Measurements from ENCODE around the gene AMH. TPM values are rescaled to one million over a fixed set of nuclear protein-coding genes. Genes with fewer than 3 reads are reported as not detected.
"Not testable (repeated sequence)": the region's sequence is repeated elsewhere in the genome, so short reads cannot be mapped to it uniquely, and the experiment has no call there.

AMH gene
- total RNA-seq, result 1 to 10 TPM; 2.8 to 3.3 TPM
- polyA plus RNA-seq (ENCODE audit: insufficient read length in 2 of 2), result 10 to 100 TPM in 1 of 2 donors, 1 to 10 TPM in 1; 3.9 to 12.3 TPM
- long read RNA-seq, donor 1, partial matches to known transcripts, result 0 of 2 reads
- long read RNA-seq, donor 1, other reads (novel, unspliced or antisense), result 0 of 2 reads
- long read RNA-seq, donor 2, partial matches to known transcripts, result 0 of 1 reads
- long read RNA-seq, donor 2, other reads (novel, unspliced or antisense), result 0 of 1 reads
- long read RNA-seq, donor 3, partial matches to known transcripts, result 0 of 1 reads
- long read RNA-seq, donor 3, other reads (novel, unspliced or antisense), result 0 of 1 reads
- long read RNA-seq, donor 4, result 0 reads

DNA sequence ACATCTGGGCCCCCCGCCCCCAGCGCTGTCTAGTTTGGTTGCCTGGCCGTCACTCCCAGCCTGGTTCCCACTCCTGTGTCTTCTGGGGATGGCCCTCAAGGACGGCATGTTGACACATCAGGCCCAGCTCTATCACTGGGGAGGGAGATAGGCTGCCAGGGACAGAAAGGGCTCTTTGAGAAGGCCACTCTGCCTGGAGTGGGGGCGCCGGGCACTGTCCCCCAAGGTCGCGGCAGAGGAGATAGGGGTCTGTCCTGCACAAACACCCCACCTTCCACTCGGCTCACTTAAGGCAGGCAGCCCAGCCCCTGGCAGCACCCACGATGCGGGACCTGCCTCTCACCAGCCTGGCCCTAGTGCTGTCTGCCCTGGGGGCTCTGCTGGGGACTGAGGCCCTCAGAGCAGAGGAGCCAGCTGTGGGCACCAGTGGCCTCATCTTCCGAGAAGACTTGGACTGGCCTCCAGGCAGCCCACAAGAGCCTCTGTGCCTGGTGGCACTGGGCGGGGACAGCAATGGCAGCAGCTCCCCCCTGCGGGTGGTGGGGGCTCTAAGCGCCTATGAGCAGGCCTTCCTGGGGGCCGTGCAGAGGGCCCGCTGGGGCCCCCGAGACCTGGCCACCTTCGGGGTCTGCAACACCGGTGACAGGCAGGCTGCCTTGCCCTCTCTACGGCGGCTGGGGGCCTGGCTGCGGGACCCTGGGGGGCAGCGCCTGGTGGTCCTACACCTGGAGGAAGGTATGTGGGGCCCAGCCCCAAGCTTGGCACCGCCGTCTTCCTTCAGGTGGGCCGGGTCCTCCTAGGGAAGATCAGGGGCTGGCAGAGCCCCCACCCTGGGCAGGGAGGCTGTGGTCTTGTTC lies at the start of gene AMH:
AMH (plus strand) TSS at position 314 of the 857 bp plus-strand sequence; CDS start at position 324, 10 bp downstream.
- Histone ChIP-seq H3K36me3 (ENCODE audit: control insufficient read depth, insufficient read depth, low read length) (peaks cover 60% of the 10 kb centered on the region), H3K4me3 (ENCODE audit: low read depth, low read length) (no peak within 1 kb of the TSS), H3K27me3 (ENCODE audit: control insufficient read depth, insufficient read depth, low read length) (peaks cover 49% of the 10 kb centered on the region), H3K4me1 (ENCODE audit: control insufficient read depth, insufficient read depth, low read length) (peaks cover 37% of the 10 kb centered on the region), H3K27ac (ENCODE audit: low read depth, low read length) (no peak within 1 kb of the TSS), H3K9me3 (ENCODE audit: control insufficient read depth, insufficient read depth, low read length) (no peaks in the 10 kb centered on the region)
- DNase-seq (ENCODE audit: low read depth in 4 of 6, low spot score in 6 of 6), result no peak
- WGBS (ENCODE audit: insufficient coverage), result 76% methylated on average over 27 of the region's 27 CpGs

DNA sequence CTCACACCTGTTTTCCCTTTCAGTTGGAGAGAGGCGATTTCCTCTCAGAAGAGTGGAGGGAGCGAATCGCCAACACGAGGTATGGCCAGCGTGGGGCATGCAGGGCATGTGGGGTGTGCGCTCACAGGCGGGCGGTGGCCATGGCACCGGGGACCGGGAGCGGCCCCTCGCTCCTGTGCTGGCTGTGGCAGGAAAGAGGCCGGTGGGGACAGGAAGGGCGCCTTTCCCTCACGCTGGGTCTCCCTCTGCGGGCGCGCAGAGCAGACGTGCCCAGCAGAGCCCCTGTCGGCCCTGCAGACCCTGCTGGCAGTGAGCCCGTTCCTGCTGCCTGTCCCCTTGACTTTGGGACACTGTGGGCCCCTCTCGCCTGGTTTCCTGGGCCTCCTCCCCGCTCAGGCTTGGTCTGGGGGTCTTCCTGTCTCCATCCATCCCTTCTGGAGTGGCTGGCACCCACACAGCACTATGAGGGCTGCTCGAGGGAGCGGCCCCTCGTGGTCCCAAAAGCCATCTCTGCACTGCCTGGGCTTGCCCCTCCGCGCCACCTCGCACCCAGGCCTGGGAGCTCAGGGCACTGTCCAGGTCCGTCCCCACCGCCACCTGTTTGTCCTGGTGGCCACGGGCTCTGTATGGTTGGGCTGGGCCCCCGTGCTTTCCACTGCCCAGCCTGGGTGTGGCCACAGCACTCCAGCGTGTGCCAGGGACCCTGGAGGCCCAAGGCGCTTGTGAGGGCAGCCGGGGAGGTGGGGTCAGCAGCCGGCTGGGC lies 49.1 kb upstream of the AMH start:
- no peak overlapping the region for H3K27ac ChIP-seq (ENCODE audit: low read depth, low read length)
- WGBS (ENCODE audit: insufficient coverage), result 93% methylated on average over 34 of the region's 37 CpGs

GRCh38 chr19:2200624-2201294 lies 48.4 kb upstream of the AMH start:
- not testable (repeated sequence) for H3K4me3 ChIP-seq (ENCODE audit: low read depth, low read length); H3K27me3 ChIP-seq (ENCODE audit: control insufficient read depth, insufficient read depth, low read length); DNase-seq (ENCODE audit: low read depth in 4 of 6, low spot score in 6 of 6); H3K9me3 ChIP-seq (ENCODE audit: control insufficient read depth, insufficient read depth, low read length); H3K4me1 ChIP-seq (ENCODE audit: control insufficient read depth, insufficient read depth, low read length); H3K27ac ChIP-seq (ENCODE audit: low read depth, low read length)
- peaks cover 94% of the 10 kb centered on the region for H3K36me3 ChIP-seq (ENCODE audit: control insufficient read depth, insufficient read depth, low read length)
- 95% methylated on average over 50 of the region's 50 CpGs for WGBS (ENCODE audit: insufficient coverage)

More for the DNA sequence above, 49.1 kb upstream of the AMH start:
- no peak overlapping the region for H3K4me3 ChIP-seq (ENCODE audit: low read depth, low read length)
- H3K4me1 ChIP-seq (ENCODE audit: control insufficient read depth, insufficient read depth, low read length), result no peaks in the 10 kb centered on the region
- H3K9me3 ChIP-seq (ENCODE audit: control insufficient read depth, insufficient read depth, low read length), result no peaks in the 10 kb centered on the region
- DNase-seq (ENCODE audit: low read depth in 4 of 6, low spot score in 6 of 6), result no peak
- peaks cover 97% of the 10 kb centered on the region for H3K36me3 ChIP-seq (ENCODE audit: control insufficient read depth, insufficient read depth, low read length)
- no peaks in the 10 kb centered on the region for H3K27me3 ChIP-seq (ENCODE audit: control insufficient read depth, insufficient read depth, low read length)

DNA sequence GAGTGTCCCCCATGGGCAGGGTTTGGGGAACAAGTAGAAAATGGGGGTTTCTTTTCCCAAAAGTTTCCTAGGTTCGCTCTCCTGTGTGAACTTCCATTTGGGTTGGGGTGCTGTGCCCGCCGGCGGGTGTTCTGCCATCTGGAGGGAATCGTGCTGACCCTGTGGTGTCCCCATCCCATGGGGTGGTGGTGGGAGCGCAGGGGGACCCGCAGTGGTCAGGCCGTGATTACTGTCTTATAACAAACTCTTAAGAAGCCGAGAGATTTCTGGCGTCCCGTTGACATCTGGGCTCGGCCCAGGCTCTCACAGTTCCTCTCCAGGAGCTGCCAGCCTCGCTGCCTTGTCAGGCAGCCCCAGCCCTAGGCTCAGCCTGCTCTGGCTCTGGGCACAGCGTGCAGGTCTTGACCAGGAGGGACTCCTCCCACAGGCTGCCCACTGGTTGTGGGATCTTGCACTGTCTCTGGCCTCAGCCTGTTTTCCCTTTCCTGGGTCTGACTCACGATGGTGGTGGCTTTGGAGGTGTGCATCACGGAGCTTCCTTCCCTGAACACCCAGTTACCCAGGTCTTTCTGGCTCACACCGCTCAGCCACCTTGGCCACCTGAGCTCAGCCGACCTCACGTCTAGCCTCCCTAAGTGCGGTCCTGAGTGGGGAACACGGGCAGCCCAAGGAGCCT lies 47.5 kb upstream of the AMH start:
- no peak overlapping the region for H3K4me3 ChIP-seq (ENCODE audit: low read depth, low read length)
- H3K4me1 ChIP-seq (ENCODE audit: control insufficient read depth, insufficient read depth, low read length), result no peaks in the 10 kb centered on the region
- no peak for DNase-seq (ENCODE audit: low read depth in 4 of 6, low spot score in 6 of 6)
- H3K36me3 ChIP-seq (ENCODE audit: control insufficient read depth, insufficient read depth, low read length), result peaks cover 94% of the 10 kb centered on the region
- no peaks in the 10 kb centered on the region for H3K27me3 ChIP-seq (ENCODE audit: control insufficient read depth, insufficient read depth, low read length)
- 96% methylated on average over 18 of the region's 21 CpGs for WGBS (ENCODE audit: insufficient coverage)
- H3K27ac ChIP-seq (ENCODE audit: low read depth, low read length), result no peak overlapping the region
- no peaks in the 10 kb centered on the region for H3K9me3 ChIP-seq (ENCODE audit: control insufficient read depth, insufficient read depth, low read length)

DNA sequence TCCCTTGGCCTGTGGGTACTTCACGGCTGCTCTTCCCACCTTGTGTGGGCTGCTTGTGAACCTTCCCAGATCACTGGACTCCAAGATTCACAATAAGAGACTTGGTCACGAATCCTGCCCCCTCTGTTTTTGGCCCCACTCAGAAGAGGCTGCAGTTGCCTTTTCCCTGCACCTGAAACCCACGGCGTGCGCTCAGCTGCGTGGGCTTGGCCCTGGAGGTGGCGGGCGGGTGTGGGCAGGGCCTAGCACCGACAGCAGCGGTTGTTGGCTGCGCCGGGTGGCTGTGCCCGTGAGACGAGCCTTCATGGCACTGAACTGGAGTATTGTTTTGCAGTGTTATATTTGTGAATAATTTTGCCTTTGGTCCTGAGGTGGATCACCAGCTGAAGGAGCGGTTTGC lies 46.8 kb upstream of the AMH start:
- Histone ChIP-seq H3K4me1 (ENCODE audit: control insufficient read depth, insufficient read depth, low read length) (no peaks in the 10 kb centered on the region), H3K27me3 (ENCODE audit: control insufficient read depth, insufficient read depth, low read length) (no peaks in the 10 kb centered on the region), H3K4me3 (ENCODE audit: low read depth, low read length) (no peak overlapping the region), H3K27ac (ENCODE audit: low read depth, low read length) (no peak overlapping the region), H3K36me3 (ENCODE audit: control insufficient read depth, insufficient read depth, low read length) (peaks cover 94% of the 10 kb centered on the region), H3K9me3 (ENCODE audit: control insufficient read depth, insufficient read depth, low read length) (no peaks in the 10 kb centered on the region)
- DNase-seq (ENCODE audit: low read depth in 4 of 6, low spot score in 6 of 6), result no peak
- 86% methylated on average over 15 of the region's 15 CpGs for WGBS (ENCODE audit: insufficient coverage)

GRCh38 chr19:2207008-2207407 lies 42.1 kb upstream of the AMH start:
- Histone ChIP-seq H3K27ac (ENCODE audit: low read depth, low read length) (no peak overlapping the region), H3K36me3 (ENCODE audit: control insufficient read depth, insufficient read depth, low read length) (peaks cover 96% of the 10 kb centered on the region), H3K4me1 (ENCODE audit: control insufficient read depth, insufficient read depth, low read length) (no peaks in the 10 kb centered on the region), H3K9me3 (ENCODE audit: control insufficient read depth, insufficient read depth, low read length) (no peaks in the 10 kb centered on the region), H3K4me3 (ENCODE audit: low read depth, low read length) (no peak overlapping the region), H3K27me3 (ENCODE audit: control insufficient read depth, insufficient read depth, low read length) (no peaks in the 10 kb centered on the region)
- no peak for DNase-seq (ENCODE audit: low read depth in 4 of 6, low spot score in 6 of 6)
- whole genome bisulfite sequencing (ENCODE audit: insufficient coverage), result 86% methylated on average over 6 of the region's 15 CpGs

GRCh38 chr19:2207991-2208860 lies 40.9 kb upstream of the AMH start:
- no peak for DNase-seq (ENCODE audit: low read depth in 4 of 6, low spot score in 6 of 6)
- Histone ChIP-seq H3K27me3 (ENCODE audit: control insufficient read depth, insufficient read depth, low read length) (no peaks in the 10 kb centered on the region), H3K9me3 (ENCODE audit: control insufficient read depth, insufficient read depth, low read length) (no peaks in the 10 kb centered on the region), H3K4me3 (ENCODE audit: low read depth, low read length) (no peak overlapping the region), H3K36me3 (ENCODE audit: control insufficient read depth, insufficient read depth, low read length) (peaks cover 96% of the 10 kb centered on the region), H3K4me1 (ENCODE audit: control insufficient read depth, insufficient read depth, low read length) (no peaks in the 10 kb centered on the region), H3K27ac (ENCODE audit: low read depth, low read length) (no peak overlapping the region)
- WGBS (ENCODE audit: insufficient coverage), result 79% methylated on average over 28 of the region's 36 CpGs

DNA sequence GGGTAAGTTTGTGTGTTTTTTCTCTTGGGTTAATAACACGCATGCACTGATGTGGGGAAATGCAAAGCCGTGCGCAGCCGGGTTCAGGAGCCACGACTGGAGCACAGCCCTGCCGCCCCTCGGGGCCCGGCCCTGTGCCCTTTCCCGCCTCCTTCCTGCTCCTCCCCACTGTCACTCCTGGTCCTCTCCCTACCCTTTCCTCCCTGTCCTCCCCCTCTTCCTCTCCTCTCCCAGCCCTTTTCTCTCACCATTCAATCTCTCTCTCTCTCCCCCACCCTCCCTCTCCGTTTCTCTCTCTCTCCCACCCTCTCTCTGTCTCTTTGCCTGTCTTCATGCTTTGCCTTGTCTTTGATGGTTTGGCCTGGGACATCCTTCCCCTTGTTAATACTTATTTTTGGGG lies 40.1 kb upstream of the AMH start:
- Histone ChIP-seq H3K9me3 (ENCODE audit: control insufficient read depth, insufficient read depth, low read length) (no peaks in the 10 kb centered on the region), H3K27ac (ENCODE audit: low read depth, low read length) (no peak overlapping the region), H3K27me3 (ENCODE audit: control insufficient read depth, insufficient read depth, low read length) (no peaks in the 10 kb centered on the region)

More for the DNA sequence above, 40.1 kb upstream of the AMH start:
- H3K36me3 ChIP-seq (ENCODE audit: control insufficient read depth, insufficient read depth, low read length), result peaks cover 96% of the 10 kb centered on the region
- WGBS (ENCODE audit: insufficient coverage), result 85% methylated on average over 10 of the region's 10 CpGs
- H3K4me1 ChIP-seq (ENCODE audit: control insufficient read depth, insufficient read depth, low read length), result no peaks in the 10 kb centered on the region
- DNase-seq (ENCODE audit: low read depth in 4 of 6, low spot score in 6 of 6), result no peak
- no peak overlapping the region for H3K4me3 ChIP-seq (ENCODE audit: low read depth, low read length)
